GM12891 (cell line): ENCODE data around the gene PALD1.

Source experiments
- POLR2A ChIP-seq: IDR thresholded peaks from 2 replicates; pipeline ENCODE4 v1.6.1; 2011; ENCODE audit warnings: low read depth, low read length, control low read depth
- POLR2AphosphoS5 ChIP-seq: IDR thresholded peaks from 2 replicates; pipeline ENCODE4 v1.6.1; 2011; ENCODE audit warnings: low read depth, low read length, control low read depth
- TAF1 ChIP-seq: IDR thresholded peaks from 2 replicates; pipeline ENCODE4 v1.6.1; 2011; ENCODE audit warnings: low read depth, low read length, control low read depth

- TF ChIP-seq POLR2AphosphoS5 (no peak), POLR2A (no peak), TAF1 (no peak)
Observed at GRCh38 chr10:70555371-70555770, 76.8 kb downstream of the PALD1 start.
